HG02623 (cell line): Measurements from ENCODE around the gene RANBP17.
"Not testable (repeated sequence)": the region's sequence is repeated elsewhere in the genome, so short reads cannot be mapped to it uniquely, and the experiment has no call there.

Experiments used
- ATAC-seq: cut with Tn5 transposase; IDR thresholded peaks from one replicate; pipeline ENCODE4 v1.9.1; 2021; ENCODE audit warnings: moderate library complexity; ENCODE audit not compliant: unreplicated experiment

Gene RANBP17

DNA sequence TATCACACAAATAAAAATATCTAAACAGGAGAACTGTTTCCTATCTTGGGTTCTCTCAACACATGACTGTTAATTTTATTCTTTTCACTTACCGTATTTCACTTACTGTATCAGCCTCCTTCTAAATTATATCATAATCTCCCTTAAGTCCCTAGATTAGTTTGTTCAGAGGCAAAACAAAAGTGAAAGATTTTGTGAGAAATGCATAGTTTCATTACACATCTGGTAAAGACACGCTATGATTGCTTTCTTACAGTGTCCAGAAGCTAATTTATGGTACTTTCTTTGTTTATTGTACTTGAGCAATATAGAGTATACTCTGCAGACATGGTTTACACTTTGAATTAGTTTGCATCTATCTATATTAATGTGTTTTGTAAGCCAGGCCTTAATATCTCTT lies 287.5 kb downstream of the RANBP17 start:
- peak; percentile 82 for ATAC-seq

- ATAC-seq: no peak
These were observed 288.0 kb downstream of the RANBP17 start for GRCh38 chr5:171149772-171150171.

DNA sequence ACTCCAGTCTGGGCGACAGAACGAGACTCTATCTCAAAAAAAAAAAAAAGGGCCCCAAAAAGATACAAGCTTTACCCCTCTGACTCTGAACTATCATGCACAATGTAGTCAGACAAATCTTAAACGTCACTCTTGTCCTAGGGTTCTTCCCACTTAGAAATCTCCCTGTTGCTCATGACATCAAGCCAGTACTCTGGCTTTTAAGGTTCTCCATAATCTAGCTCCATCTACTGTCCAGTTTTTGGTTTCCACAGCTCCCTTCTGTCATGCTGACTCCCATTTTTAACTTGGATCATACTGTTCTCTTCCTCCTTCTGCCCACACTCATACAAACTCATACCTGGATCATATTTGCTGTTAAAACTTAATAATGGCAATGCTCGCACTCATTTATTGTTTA lies 290.6 kb downstream of the RANBP17 start:
- ATAC-seq: no peak

GRCh38 chr5:171155621-171156020 lies 293.8 kb downstream of the RANBP17 start:
- no peak for ATAC-seq

GRCh38 chr5:171157276-171157675 lies 295.5 kb downstream of the RANBP17 start:
- ATAC-seq: no peak

GRCh38 chr5:171157775-171158174 lies 296.0 kb downstream of the RANBP17 start:
- no peak for ATAC-seq

GRCh38 chr5:171158581-171158980 lies 296.8 kb downstream of the RANBP17 start:
- no peak for ATAC-seq

GRCh38 chr5:171162165-171162564 lies 300.3 kb downstream of the RANBP17 start:
- ATAC-seq: no peak

DNA sequence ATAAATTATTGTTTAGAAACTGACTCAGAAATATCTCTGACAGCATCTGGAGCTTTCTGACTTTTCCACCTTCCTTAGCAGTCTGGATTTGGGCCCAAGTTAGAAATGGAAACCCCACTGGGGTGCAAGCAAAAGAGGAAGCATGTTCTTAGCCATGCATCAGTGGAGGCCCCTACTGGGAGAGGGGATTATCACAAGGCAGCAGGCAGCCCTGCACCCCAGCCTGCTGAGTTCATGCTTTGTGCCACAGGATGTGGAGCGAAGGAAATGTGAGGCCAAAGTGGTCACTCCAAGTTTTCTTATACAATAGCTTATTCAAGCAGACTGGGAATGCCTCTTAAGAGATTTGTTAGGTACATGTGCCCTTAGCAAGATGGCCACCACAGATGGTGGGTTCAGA lies 300.8 kb downstream of the RANBP17 start:
- ATAC-seq: peak; percentile 85

GRCh38 chr5:171166766-171167165 lies 304.9 kb downstream of the RANBP17 start:
- ATAC-seq: no peak

- ATAC-seq: no peak
These were observed 306.4 kb downstream of the RANBP17 start for GRCh38 chr5:171168171-171168570.

DNA sequence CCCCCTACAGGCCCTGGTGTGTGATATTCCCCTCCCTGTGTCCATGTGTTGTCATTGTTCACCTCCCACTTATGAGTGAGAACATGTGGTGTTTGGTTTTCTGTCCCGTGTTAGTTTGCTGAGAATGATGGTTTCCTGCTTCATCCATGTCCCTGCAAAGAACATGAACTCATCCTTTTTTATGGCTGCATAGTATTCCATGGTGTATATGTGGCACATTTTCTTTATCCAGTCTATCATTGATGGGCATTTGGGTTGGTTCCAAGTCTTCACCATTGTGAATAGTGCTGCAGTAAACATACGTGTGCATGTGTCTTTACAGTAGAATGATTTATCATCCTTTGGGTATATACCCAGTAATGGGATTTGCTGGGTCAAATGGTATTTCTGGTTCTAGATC lies 313.1 kb downstream of the RANBP17 start:
- ATAC-seq: not testable (repeated sequence)

- ATAC-seq: no peak
These were observed 313.9 kb downstream of the RANBP17 start for GRCh38 chr5:171175746-171176145.

GRCh38 chr5:171178190-171178589 lies 316.4 kb downstream of the RANBP17 start:
- ATAC-seq: not testable (repeated sequence)

- ATAC-seq: no peak
These were observed 326.2 kb downstream of the RANBP17 start for GRCh38 chr5:171188016-171188415.

DNA sequence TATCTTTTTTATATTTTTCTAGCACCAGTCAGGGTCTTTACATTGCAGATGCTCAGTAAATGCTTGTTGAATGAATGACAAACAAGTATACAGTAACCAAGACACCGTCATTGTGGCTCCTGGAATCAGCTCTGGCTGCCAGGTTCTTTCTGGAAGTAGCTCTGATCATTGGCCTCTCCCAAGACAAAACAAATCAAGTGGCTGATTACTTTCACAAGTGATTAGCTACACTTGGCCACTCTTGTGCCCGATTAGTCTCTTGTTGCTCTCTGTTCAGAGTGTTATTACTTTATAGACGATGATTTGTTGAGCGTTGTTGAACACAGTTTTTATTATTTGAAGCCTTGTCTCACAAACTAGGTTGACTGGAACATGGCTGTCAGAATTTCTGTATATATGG lies 327.6 kb downstream of the RANBP17 start:
- no peak for ATAC-seq

- ATAC-seq: no peak
These were observed 330.3 kb downstream of the RANBP17 start for GRCh38 chr5:171192111-171192510.

GRCh38 chr5:171201310-171201709 lies 339.5 kb downstream of the RANBP17 start:
- no peak for ATAC-seq

DNA sequence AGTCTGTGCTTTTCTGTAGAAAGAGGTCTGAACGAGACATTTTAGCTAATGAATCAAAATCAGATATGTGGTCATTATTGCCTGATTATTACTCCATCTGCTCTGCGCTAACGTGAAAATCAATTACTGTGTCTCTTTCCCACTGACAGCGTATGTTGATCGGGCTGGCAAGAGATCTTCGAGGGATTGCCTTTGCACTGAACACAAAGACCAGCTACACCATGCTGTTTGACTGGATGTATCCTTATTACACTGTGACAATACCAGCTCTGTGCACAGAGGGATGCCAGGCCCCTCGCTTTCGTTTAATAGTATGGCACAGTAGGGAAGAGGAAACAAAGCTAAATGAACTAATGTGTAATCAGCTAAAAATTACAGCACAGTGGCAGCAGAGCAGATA lies 343.6 kb downstream of the RANBP17 start:
- no peak for ATAC-seq

DNA sequence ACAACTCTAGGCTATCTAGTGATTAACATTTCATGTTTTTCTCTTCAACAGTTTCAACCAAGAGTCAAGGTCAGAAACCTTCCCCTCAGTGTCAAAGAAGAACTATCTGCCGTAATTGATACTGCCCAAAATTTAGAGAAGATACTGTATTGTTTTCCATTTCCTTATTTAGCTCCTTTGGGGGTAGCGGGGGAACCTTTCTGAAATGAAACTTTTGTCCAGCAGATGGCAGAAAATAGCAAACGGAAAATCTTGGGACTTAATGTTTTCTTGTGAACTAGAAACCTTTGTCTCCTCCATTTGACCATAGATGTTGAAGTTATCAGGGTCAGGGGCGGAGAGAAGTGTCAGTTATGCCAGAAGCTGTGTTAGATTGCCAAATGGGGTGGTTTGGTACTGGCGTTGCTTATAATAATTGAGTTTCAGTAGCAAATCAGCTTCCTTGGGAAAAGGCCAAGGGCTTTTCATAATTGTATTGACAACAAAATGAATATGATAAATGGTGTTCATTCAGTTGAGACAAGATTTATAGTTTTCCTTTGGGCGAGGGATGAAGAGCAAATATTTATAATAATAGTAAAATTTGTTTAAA lies 345.5 kb downstream of the RANBP17 start:
- no peak for ATAC-seq

DNA sequence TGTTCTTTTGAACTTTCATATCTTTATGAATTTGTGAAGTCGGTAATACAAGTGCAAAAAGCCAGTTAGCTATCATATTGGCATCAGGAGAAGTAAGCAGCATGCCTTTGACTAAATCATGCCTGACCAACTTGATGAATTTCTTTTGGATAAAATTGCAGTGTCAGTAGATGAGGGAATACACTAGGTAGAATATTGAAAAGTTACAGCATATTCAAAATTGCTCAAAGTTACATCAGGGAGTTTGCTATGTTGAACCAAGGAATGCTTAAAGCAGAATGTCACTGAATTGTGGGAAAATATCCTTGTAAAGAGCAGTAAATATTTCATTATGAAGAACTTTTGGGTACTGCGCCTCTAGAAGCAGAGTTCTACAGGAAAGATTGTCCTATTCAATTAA lies 360.1 kb downstream of the RANBP17 start:
- ATAC-seq: no peak

GRCh38 chr5:171223927-171224326 lies 362.1 kb downstream of the RANBP17 start:
- no peak for ATAC-seq

DNA sequence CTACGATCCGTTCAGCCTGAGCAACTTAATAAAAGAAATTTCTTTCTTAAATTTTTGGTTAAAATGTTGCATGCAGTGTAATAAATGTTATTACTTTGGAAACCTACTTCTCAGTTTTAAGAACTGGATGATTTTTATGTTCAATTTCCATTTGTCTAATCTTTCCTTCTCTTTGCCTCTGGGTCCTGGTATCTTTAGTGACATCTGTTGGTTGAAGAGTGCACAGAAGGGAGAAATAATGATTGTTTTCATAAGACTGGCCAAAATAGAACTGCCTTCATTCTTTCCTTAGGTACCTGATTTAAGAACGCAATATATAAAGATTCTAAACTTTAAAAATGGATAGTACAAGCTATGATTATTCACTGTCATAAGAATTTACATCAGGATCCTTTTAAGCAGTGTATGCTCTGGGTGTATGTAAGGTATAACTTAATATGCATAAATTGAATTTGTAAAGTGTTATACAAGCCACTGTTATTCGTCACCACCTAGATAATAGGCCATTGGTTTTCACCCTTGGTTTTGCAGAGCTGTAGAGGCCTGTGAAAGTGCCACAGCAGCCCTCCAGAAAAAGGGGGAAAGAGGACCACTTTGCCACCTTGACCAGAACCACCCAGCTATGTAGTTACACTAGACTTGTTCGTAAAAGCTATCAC lies 364.4 kb downstream of the RANBP17 start:
- ATAC-seq: no peak
